Lower lobe of right lung (tissue), 2 donors: ENCODE measurements around the gene VSNL1. TPM values are rescaled to one million over a fixed set of nuclear protein-coding genes. Genes with fewer than 3 reads are reported as not detected.
A peak's percentile ranks its signal among the peaks of the same experiment; 100 is the strongest.

Source experiments
- ATAC-seq, 2 donors: fragments of 200-7000 bp; cut with Tn5 transposase; one replicate each; pipeline ENCODE4 v1.9.1; 2020 to 2022; ENCODE audit warnings: mild to moderate bottlenecking in 2 of 2, moderate library complexity in 2 of 2
- DNase-seq: peaks from one replicate; pipeline ENCODE4 v3.0.0-alpha.2; 2020
- H3K27ac ChIP-seq: fragments of 200-600 bp; one replicate; pipeline ENCODE4 v1.8.0; 2022
- H3K27me3 ChIP-seq: fragments of 200-600 bp; one replicate; pipeline ENCODE4 v1.8.0; 2022; ENCODE audit warnings: low read depth
- H3K36me3 ChIP-seq: fragments of 200-600 bp; one replicate; pipeline ENCODE4 v1.8.0; 2022; ENCODE audit warnings: mild to moderate bottlenecking
- H3K4me1 ChIP-seq: fragments of 200-600 bp; one replicate; pipeline ENCODE4 v1.8.0; 2022
- H3K4me3 ChIP-seq: fragments of 200-600 bp; one replicate; pipeline ENCODE4 v1.8.0; 2022; ENCODE audit warnings: mild to moderate bottlenecking
- H3K9me3 ChIP-seq: fragments of 200-600 bp; one replicate; pipeline ENCODE4 v1.8.0; 2022
- CTCF ChIP-seq: fragments of 200-600 bp; IDR thresholded peaks from one replicate; pipeline ENCODE4 v1.8.0; 2022; ENCODE audit warnings: antibody characterized with exemption, mild to moderate bottlenecking
- intact Hi-C: fragments of 100-400 bp; cut with DNase I; formaldehyde crosslinking; loops from one replicate; pipeline ENCODE4 v1.11.0; 2022
- total RNA-seq: library from RNA; stranded (reverse); fragmentation: NEBNext Ultra II Directional; extraction: Animal tissue kit (Norgen Biotek cat#: 25700); gene quantifications from one replicate; pipeline ENCODE4 v1.2.1, GENCODE V29; 2021
- donor health status: DM: no; HTN: yes; CAD: no; lungs with severe emphysema.

Gene VSNL1
- total RNA-seq, 1 donor from 2014 or later = 1.6 TPM

- intact Hi-C loops = no loop called here
- Histone ChIP-seq H3K27me3 (no peaks in the 10 kb centered on the region), H3K4me3 (no peak overlapping the region), H3K27ac (no peak overlapping the region), H3K9me3 (no peaks in the 10 kb centered on the region), H3K4me1 (peaks cover 18% of the 10 kb centered on the region), H3K36me3 (no peaks in the 10 kb centered on the region)
- ATAC-seq (no peak), DNase-seq (no peak)
- TF ChIP-seq CTCF = no peak
These were observed 18.2 kb upstream of the VSNL1 start for GRCh38 chr2:17522303-17522702.

- no peak for TF ChIP-seq CTCF
- DNase-seq = no peak
- H3K27me3 ChIP-seq = no peaks in the 10 kb centered on the region
- no peaks in the 10 kb centered on the region for H3K9me3 ChIP-seq
- no peak for ATAC-seq
- H3K27ac ChIP-seq = no peak overlapping the region
- H3K4me1 ChIP-seq = no peaks in the 10 kb centered on the region
- H3K36me3 ChIP-seq = no peaks in the 10 kb centered on the region
- intact Hi-C loops = no loop called here
- no peak overlapping the region for H3K4me3 ChIP-seq
These were observed 10.7 kb upstream of the VSNL1 start for GRCh38 chr2:17529771-17530170.

DNA sequence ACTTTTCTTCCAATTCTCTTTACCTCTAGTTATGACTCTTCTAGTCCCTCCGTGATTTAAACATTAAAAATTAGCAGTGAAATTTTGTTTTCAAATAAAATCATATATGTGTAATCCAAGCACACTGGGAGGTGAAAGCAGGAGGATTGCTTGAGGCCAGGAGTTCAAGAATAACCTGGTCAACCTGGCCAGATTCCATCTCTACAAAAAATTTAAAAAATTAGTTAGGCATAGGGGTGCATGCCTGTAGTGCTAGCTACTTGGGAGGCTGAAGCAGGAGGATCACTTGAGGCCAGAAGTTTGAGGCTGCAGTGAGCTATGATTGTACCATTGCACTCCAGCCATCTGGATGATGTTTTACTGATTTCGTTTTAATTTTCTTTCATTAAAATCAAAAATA lies 7.0 kb upstream of the VSNL1 start:
- Histone ChIP-seq H3K27me3 (peaks cover 25% of the 10 kb centered on the region), H3K4me3 (no peak overlapping the region), H3K9me3 (no peaks in the 10 kb centered on the region), H3K4me1 (no peaks in the 10 kb centered on the region), H3K36me3 (no peaks in the 10 kb centered on the region), H3K27ac (no peak overlapping the region)
- DNase-seq = no peak
- TF ChIP-seq CTCF = no peak
- ATAC-seq = no peak
- intact Hi-C loops = no loop called here

DNA sequence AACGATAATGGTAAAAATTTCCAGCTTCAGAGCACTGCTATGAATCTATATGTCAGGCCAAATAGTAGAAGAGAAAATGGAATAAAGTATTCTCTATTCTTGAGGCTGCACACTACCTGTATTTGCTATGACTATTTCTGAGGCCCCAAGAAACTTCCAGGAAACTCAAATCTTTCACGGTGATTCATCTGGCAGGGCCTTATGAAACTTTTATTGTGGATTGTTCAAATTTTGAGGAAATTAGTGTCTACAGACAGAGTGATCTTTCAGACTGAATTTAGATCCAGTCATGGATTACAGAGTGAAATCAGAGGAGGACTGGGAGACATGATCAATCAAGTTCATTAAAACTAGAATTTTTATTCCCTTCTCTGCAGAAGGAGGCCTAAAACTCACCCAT lies 4.1 kb upstream of the VSNL1 start:
- H3K27me3 ChIP-seq = peaks cover 51% of the 10 kb centered on the region
- no peak overlapping the region for H3K4me3 ChIP-seq
- H3K9me3 ChIP-seq = no peaks in the 10 kb centered on the region
- H3K36me3 ChIP-seq = no peaks in the 10 kb centered on the region
- ATAC-seq = no peak
- DNase-seq = no peak
- intact Hi-C loops = no loop called here
- H3K27ac ChIP-seq = no peak overlapping the region
- H3K4me1 ChIP-seq = peaks cover 5% of the 10 kb centered on the region
- TF ChIP-seq CTCF = no peak

DNA sequence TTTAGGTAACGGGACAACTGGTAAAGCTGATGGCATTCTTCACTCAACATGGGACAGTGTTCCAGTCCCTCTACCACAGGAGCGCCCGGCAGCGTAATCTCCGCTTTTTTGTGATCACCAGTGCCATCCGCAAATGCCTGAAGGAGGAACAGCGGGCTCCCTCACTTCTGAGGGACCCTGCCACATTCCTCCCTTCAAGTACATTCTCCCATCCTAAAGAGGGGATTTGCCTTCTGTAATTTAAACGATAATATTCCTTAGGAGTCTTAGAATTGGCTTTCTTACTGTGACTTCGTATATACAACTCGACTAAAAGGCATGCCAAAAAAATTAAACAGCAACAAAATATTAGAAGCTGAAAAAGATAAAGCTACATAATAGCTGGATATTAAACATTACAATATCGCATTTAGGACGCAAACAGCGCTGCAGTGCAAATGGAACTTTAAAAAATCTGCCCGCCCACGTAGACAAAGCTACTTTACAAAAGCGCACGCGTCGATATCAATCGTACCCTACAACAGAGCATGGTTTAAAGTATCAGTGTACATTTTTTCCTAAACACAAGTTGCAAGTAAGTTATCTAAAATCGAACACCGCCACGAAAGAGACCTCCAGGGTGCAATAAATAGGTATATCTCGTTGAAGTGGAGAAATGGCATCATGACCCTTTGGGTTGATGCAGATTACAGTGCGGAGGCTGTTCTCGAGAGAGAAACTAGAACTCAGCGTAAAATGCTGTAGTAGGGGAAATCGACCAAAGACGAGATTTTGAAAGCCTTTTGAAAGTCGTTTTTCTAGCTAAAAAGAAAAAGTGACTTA lies 2.3 kb upstream of the VSNL1 start:
- Histone ChIP-seq H3K36me3 (no peaks in the 10 kb centered on the region), H3K4me3 (peak overlapping the region; percentile 56), H3K9me3 (no peaks in the 10 kb centered on the region), H3K27me3 (peaks cover 65% of the 10 kb centered on the region), H3K27ac (peak overlapping the region; percentile 61), H3K4me1 (peaks cover 5% of the 10 kb centered on the region)
- no peak for TF ChIP-seq CTCF
- peak; percentile 28 for DNase-seq
- ATAC-seq = no peak
- intact Hi-C loops = no loop called here
